Measurements from ENCODE around the gene VPS33B.

Gene VPS33B

GRCh38 chr15:90970274-90970673 is 52.1 kb downstream of the VPS33B start:
- DNase-seq: no peak

DNA sequence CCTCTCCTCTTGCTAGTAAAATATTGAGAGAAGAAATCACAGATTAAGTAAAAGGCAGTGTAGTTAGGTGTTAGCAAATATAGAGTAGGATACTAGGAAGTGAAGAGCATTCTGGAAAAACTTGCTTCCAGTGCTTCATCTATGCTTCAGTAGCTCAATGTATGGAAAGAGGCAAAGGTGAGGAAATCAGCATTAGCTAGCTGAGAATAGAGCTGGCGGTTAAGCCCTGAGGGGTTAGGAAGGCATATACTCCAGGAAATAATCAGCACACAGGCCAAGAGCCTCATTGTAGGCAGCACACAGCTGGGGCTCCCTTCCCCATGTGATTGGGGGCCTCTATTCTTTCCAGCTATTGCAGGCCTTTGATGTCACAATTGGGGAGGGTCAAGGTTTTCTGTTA is 54.0 kb downstream of the VPS33B start:
- DNase-seq: no peak

- no peak for DNase-seq
These were observed 55.2 kb downstream of the VPS33B start for GRCh38 chr15:90967206-90967605.

DNA sequence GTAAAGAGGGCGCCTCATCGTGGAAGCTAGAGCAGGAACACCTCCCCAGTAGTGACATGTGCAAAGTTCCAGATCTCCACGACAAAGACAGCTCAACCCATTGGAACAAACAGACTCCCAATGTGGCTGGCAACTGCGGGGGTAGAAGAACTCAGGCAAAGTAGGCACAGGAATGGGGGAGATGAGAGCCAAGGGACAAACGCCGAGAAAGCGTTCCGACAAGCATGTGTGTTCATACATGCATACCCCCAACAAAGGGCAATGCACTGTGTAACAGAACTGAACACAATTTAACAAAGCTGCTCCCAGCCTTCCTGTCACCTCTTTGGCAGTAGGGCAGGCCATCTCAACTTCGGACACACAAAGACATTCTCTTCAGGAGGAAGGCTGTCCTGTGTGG is 56.1 kb downstream of the VPS33B start:
- DNase-seq: no peak

DNA sequence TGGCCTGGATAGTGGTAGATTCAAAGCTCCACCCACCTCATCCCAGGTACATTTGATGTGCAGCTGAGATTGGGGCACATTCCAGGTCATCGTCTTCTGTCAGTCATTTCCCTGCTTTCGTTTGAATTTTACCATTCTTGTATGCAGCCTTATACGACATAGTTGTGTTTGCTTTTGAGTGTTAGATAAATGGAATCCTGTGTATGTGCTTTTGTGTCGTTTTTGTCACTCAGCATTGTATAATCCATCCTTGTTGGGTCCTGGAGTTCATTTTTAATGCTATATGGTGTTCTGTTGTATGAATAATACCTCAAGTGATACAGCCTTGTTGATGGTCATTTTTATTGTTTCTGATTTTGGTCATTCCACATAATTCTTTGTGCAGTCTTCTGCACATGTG is 60.4 kb downstream of the VPS33B start:
- no peak for DNase-seq

DNA sequence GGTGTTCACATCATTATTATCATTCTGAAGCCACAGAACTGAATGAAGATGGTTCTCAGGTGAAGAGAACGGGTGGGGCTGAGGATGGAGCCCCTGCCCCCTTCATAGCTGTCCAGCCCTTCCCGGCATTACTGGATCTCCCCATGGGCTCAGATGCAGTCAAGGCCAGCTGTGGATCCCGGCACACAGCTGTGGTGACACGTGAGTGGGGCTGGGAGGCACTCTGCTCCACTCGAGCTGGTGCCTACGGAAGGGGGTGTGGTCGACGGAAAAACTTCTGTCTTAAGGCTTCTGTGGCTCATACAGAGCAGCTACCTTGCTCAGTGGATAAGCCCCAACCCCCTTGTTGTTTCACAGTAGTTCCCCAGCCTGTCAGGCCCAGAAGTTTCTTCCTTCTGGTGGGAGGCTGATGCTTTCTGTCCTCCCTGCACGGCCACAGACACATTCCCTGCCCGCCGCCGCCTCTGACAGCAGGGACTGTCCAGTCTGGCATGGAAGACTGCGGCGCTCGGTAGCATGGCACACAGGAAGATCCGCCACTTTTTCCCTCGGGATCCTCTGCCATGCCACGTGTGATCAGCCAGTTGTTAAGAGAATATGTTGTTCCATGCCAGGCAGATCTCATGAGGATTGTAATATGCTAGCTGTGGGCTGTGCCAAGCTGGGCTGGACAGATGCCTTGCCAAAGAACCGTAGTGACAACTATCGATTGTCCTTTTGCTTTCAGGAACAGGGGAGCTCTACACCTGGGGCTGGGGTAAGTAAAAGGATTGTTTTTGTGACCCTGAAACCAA is 61.9 kb downstream of the VPS33B start:
- no peak for DNase-seq

DNA sequence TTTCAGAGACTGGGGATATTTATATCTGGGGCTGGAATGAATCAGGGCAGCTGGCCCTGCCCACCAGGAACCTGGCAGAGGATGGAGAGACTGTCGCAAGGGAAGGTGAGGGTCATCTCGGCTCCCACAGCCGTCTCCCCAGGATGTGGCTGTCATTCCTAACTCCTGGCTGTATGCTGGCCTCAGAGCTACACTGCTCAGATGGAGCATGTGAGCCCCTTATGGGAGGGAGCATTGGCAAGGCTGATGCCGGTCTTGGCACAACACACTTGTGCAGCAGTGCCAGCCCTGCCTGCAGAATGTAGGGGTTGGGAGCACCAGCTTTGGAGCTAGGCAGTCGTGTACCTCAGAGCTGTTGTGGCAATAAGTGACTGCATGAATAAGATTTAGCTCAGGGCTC is 62.5 kb downstream of the VPS33B start:
- no peak for DNase-seq

- no peak for DNase-seq
These were observed 63.3 kb downstream of the VPS33B start for GRCh38 chr15:90959028-90959595.

GRCh38 chr15:90957791-90958190 is 64.6 kb downstream of the VPS33B start:
- DNase-seq: no peak

DNA sequence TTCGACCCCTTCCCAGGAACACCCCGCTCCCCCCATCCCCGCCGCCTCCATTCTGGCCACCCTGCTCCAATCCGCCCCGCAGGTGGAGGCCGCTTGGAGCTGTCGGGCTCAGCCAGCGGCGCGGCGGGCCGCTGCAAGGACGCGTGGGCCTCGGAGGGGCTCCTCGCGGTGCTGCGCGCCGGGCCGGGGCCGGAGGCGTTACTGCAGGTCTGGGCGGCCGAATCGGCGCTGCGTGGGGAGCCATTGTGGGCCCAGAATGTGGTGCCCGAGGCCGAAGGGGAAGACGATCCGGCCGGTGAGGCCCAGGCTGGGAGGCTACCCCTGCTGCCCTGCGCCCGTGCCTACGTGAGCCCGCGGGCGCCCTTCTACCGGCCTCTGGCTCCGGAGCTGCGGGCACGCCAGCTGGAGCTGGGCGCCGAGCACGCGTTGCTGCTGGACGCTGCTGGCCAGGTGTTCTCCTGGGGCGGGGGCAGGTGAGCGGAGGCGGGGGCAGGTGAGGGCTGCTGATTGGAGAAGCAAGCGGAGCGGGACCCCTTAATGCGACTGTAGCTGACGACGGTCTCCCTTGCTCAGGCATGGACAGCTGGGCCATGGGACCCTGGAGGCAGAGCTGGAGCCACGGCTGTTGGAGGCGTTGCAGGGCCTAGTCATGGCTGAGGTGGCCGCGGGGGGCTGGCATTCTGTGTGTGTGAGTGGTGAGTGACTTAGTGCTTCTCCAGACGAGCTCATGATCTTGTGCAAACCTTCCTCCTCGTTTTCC is 65.2 kb downstream of the VPS33B start:
- DNase-seq: peak; percentile 27

- DNase-seq: peak; percentile 66
These were observed 65.9 kb downstream of the VPS33B start for GRCh38 chr15:90956274-90957030.

GRCh38 chr15:90955624-90956273 is 66.6 kb downstream of the VPS33B start:
- DNase-seq: no peak

GRCh38 chr15:90954712-90955623 is 67.4 kb downstream of the VPS33B start, which contains the start of gene RCCD1:
Gene RCCD1, plus strand, starts transcription at chr15:90954884. Its CDS starts 1,851 bp downstream, at chr15:90956735.
- DNase-seq: peak; percentile 95

- no peak for DNase-seq
These were observed 68.3 kb downstream of the VPS33B start for GRCh38 chr15:90953947-90954711.

DNA sequence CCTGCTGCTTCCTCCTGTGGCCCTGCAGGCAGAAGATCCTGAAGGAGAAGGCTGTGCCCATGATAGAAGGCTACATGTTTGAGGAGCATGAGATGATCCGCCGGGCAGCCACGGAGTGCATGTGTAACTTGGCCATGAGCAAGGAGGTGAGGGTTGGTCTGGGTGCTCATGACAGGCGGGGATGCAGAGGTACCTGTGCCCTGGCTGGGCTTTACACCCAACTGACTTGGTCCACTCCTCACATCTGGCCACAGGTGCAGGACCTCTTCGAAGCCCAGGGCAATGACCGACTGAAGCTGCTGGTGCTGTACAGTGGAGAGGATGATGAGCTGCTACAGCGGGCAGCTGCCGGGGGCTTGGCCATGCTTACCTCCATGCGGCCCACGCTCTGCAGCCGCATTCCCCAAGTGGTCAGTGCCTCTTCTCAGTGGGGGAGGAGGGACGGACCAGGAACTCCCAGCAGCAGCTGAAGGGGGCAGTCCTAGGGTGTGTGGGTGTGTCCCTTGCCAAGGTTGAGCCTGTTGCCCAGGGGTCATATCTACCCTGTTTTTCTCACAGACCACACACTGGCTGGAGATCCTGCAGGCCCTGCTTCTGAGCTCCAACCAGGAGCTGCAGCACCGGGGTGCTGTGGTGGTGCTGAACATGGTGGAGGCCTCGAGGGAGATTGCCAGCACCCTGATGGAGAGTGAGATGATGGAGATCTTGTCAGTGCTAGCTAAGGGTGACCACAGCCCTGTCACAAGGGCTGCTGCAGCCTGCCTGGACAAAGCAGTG is 69.3 kb downstream of the VPS33B start:
- DNase-seq: no peak

- DNase-seq: no peak
These were observed 71.7 kb downstream of the VPS33B start for GRCh38 chr15:90950676-90951075.

DNA sequence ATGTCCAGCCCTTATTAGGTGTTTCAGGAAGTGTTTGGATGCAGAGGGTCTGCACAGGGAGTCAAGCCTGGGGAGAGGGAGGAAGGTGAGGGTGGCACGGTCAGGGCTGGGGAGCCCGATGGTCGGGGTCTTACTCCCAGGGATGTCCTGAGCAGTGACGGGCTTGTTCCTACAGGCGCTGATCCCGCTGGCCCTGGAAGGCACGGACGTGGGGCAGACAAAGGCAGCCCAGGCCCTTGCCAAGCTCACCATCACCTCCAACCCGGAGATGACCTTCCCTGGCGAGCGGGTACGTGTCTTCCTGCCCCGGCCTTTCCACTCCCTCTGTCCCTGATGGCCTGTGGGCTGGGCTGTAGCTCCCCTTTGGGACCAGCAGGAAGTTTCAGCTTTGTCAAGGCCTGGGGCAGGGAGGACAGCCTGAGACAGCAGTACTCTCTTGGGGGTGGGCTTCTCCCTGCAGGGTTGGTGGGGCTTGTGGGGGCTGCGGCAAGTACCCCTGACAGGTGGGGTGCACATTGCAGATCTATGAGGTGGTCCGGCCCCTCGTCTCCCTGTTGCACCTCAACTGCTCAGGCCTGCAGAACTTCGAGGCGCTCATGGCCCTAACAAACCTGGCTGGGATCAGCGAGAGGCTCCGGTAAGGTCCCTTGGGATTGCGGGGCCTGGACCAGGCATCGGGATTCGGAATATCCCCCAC is 72.3 kb downstream of the VPS33B start:
- no peak for DNase-seq

All from fibroblast of upper back skin (primary cell).